PC-3 (cell line): ENCODE data around the gene ZSCAN5A.

Experiments used
- CTCF ChIP-seq: fragments of 300-600 bp; sonication (generic); conservative IDR thresholded peaks from 2 replicates; pipeline ENCODE4 v1.5.1; 2017; ENCODE audit warnings: antibody characterized with exemption, low read depth, mild to moderate bottlenecking, low read length
- EZH2 ChIP-seq: fragments of 300-600 bp; sonication (generic); IDR thresholded peaks from one replicate; pipeline ENCODE4 v1.6.1; 2017; ENCODE audit warnings: antibody characterized with exemption, mild to moderate bottlenecking, low read length; ENCODE audit not compliant: unreplicated experiment

GRCh38 chr19:56324436-56324835 is 9.8 kb upstream of the ZSCAN5A start:
- TF ChIP-seq CTCF (no peak), EZH2 (no peak)
